ENCODE data around the gene NCBP3.

Gene NCBP3

DNA sequence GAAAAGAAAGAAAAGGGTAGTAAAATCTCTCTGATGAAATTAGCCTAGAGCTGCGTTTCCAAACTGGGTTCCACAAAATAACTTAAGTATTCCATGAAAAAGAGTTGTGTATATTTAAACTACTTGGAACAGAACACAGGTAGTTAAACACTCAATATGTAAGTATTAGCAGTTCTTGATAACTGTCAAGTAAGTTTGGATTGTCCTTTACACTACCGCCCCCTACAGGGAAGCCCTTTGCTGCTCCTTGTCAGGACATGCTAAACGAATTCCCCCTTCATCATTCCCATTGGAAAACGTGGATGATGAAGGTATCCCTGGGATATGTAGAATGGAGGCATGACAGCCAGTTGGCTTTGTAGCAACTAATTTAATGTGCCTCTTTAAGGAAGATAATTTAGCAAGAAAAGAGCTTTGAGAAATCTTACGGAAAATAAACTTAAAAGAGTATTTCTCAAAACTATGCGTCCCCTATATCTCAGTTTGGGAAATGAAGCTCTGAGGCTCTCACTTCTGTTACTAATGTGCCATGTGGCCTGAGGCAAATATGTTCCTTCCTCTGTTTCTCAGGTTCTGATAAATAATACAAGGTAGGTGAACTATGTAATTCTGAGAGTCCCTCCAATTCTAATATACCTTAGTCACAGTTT, 18.8 kb downstream of the NCBP3 start:
- Histone ChIP-seq H3K9me3 (ENCODE audit: control insufficient read depth, insufficient read depth, low read length) (no peaks in the 10 kb centered on the region), H3K9ac (ENCODE audit: low read depth, low read length) (no peak overlapping the region), H3K4me3 (ENCODE audit: low read depth, low read length) (no peak overlapping the region), H3K27ac (ENCODE audit: low read depth, low read length) (no peak overlapping the region), H3K4me1 (ENCODE audit: control insufficient read depth, insufficient read depth, low read length) (no peaks in the 10 kb centered on the region), H3K36me3 (ENCODE audit: control insufficient read depth, insufficient read depth, low read length) (peaks cover 80% of the 10 kb centered on the region), H3K27me3 (ENCODE audit: control insufficient read depth, insufficient read depth, low read length) (no peaks in the 10 kb centered on the region)

DNA sequence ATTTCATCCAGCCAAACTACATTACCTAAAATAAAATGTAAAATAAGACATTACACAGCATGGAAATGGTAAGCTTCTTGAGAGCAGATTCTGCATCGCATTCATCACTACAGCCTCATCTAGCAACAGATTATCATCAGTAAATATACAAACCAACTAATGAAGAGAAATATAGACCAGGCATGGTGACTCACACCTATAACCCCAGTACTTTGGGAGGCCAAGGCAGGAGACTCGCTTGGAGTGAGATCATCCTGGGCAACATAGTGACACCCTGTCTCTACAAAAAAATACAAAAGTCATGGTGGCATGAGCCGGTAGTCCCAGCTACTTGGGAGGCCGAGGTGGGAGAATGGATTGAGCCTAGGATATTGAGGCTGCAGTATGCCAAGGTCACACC, 19.9 kb downstream of the NCBP3 start:
- Histone ChIP-seq H3K4me3 (ENCODE audit: low read depth, low read length) (no peak overlapping the region), H3K4me1 (ENCODE audit: control insufficient read depth, insufficient read depth, low read length) (no peaks in the 10 kb centered on the region), H3K9ac (ENCODE audit: low read depth, low read length) (no peak overlapping the region), H3K27ac (ENCODE audit: low read depth, low read length) (no peak overlapping the region), H3K27me3 (ENCODE audit: control insufficient read depth, insufficient read depth, low read length) (no peaks in the 10 kb centered on the region), H3K9me3 (ENCODE audit: control insufficient read depth, insufficient read depth, low read length) (no peaks in the 10 kb centered on the region), H3K36me3 (ENCODE audit: control insufficient read depth, insufficient read depth, low read length) (peaks cover 82% of the 10 kb centered on the region)

DNA sequence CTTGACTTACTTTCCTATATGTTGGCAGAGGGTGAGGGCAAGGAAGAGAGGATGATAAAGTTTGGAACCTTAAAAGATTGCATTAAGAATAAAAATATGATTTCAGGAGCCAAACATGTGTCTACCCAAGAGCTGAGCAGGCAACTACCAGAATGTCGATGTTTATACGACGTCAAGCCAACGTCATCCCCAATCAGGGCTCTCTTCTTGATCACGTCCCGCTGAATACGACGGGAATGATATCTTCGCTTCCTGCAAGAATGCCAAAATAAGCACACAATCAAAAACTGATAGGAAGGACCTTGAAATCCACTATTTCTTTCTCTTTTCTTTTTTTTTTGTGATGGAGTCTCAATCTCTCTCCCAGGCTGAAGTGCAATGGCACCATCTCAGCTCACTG, 24.9 kb downstream of the NCBP3 start:
- H3K36me3 ChIP-seq (ENCODE audit: control insufficient read depth, insufficient read depth, low read length) = peaks cover 94% of the 10 kb centered on the region
- H3K4me1 ChIP-seq (ENCODE audit: control insufficient read depth, insufficient read depth, low read length) = no peaks in the 10 kb centered on the region
- no peak overlapping the region for H3K27ac ChIP-seq (ENCODE audit: low read depth, low read length)
- no peak overlapping the region for H3K9ac ChIP-seq (ENCODE audit: low read depth, low read length)
- H3K27me3 ChIP-seq (ENCODE audit: control insufficient read depth, insufficient read depth, low read length) = no peaks in the 10 kb centered on the region
- H3K9me3 ChIP-seq (ENCODE audit: control insufficient read depth, insufficient read depth, low read length) = no peaks in the 10 kb centered on the region
- H3K4me3 ChIP-seq (ENCODE audit: low read depth, low read length) = no peak overlapping the region

DNA sequence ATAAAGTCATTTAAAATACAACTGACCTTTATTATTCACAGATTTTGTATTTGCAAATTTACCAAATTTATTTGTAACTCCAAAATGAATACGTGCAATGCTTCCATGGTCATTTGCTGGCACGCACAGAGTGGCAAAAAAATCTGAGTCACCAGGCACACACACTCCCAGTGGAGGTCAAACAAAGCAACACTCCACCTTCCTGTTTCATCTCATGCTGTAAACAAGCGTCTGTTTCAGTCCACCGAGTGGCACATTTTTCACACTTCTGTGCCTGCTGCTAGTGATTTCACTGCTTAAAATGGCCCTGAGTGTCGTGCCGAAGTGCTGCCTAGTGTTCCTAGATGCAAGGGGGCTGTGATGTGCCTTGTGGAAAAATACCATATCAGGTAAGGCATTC, 27.3 kb downstream of the NCBP3 start:
- peaks cover 94% of the 10 kb centered on the region for H3K36me3 ChIP-seq (ENCODE audit: control insufficient read depth, insufficient read depth, low read length)
- no peaks in the 10 kb centered on the region for H3K27me3 ChIP-seq (ENCODE audit: control insufficient read depth, insufficient read depth, low read length)
- H3K4me1 ChIP-seq (ENCODE audit: control insufficient read depth, insufficient read depth, low read length) = no peaks in the 10 kb centered on the region
- no peak overlapping the region for H3K9ac ChIP-seq (ENCODE audit: low read depth, low read length)
- H3K4me3 ChIP-seq (ENCODE audit: low read depth, low read length) = no peak overlapping the region
- no peaks in the 10 kb centered on the region for H3K9me3 ChIP-seq (ENCODE audit: control insufficient read depth, insufficient read depth, low read length)
- H3K27ac ChIP-seq (ENCODE audit: low read depth, low read length) = no peak overlapping the region

DNA sequence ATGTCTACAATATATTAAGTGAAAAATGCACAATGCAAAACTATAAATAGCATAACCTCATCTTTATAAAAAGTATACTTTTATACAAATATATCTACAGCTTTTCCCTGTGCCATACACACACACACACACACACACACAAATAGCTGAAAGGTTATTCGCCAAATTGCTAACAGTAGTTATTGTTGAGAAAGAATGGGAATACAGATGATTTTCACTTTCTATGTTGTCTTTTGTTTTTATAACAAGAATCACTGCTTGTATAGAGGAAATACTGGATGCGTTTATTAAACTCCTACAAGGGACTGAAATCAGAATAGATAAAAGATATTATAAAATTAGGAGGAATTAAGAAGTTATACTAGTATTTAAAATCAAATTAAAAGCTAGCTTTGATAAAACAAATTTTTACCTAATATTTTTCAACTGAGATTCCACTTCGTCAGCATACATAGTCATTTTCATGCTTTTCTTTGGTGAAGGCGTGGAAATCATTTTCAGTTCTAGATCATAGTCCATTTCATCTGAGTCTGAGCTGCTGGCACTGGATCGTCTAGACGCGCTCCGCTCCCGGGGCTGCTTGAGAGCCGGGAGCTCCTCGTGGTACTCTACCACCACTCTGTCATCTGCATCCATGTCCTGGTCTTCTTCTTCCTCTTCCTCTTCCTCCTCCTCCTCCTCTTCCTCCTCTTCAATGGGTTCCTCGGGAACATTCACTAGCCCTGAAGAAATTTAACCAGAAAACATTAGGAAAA, 28.0 kb downstream of the NCBP3 start:
- peaks cover 95% of the 10 kb centered on the region for H3K36me3 ChIP-seq (ENCODE audit: control insufficient read depth, insufficient read depth, low read length)
- no peaks in the 10 kb centered on the region for H3K27me3 ChIP-seq (ENCODE audit: control insufficient read depth, insufficient read depth, low read length)
- H3K9me3 ChIP-seq (ENCODE audit: control insufficient read depth, insufficient read depth, low read length) = no peaks in the 10 kb centered on the region
- H3K4me3 ChIP-seq (ENCODE audit: low read depth, low read length) = no peak overlapping the region
- H3K27ac ChIP-seq (ENCODE audit: low read depth, low read length) = no peak overlapping the region
- H3K9ac ChIP-seq (ENCODE audit: low read depth, low read length) = no peak overlapping the region
- no peaks in the 10 kb centered on the region for H3K4me1 ChIP-seq (ENCODE audit: control insufficient read depth, insufficient read depth, low read length)

DNA sequence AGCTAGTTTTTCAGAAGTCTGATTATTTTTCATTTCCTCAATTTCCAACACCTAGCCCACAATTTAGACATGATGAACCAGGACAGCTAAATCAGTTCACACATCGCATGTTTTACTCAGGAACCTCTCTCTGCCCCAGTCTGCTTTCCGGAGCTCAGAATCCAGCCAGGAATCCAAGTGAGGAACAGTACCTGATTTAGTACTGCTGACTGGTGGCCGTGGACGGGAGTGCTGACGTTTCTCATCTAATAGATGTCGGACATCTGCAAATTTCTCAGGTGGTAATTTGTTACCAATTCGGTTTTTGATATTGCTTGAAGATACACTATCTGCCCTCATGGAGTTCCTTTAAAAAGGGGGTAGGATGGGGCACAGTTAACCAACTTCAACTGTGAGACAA, 30.1 kb downstream of the NCBP3 start:
- Histone ChIP-seq H3K4me3 (ENCODE audit: low read depth, low read length) (no peak overlapping the region), H3K27me3 (ENCODE audit: control insufficient read depth, insufficient read depth, low read length) (no peaks in the 10 kb centered on the region), H3K9ac (ENCODE audit: low read depth, low read length) (no peak overlapping the region), H3K9me3 (ENCODE audit: control insufficient read depth, insufficient read depth, low read length) (no peaks in the 10 kb centered on the region), H3K4me1 (ENCODE audit: control insufficient read depth, insufficient read depth, low read length) (no peaks in the 10 kb centered on the region), H3K27ac (ENCODE audit: low read depth, low read length) (no peak overlapping the region), H3K36me3 (ENCODE audit: control insufficient read depth, insufficient read depth, low read length) (peaks cover 96% of the 10 kb centered on the region)

DNA sequence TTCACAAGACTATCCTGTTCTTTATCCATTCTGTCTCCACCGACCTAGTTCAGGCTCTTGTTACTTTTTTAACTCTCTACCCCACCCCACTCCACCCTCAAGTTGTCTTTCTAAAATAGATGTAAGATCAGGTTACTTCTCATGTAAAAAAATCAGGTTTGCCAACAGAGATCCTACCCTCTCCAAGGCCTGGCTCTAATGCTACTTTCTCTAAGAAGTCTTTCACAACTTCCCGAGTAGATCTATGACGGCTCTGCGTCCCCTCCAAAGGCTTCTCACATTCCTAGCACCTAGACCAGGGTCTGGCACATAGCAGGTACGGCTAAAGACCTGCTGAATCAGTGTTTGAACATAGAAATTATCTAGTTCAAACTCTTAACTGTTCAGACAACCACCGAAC, 30.9 kb downstream of the NCBP3 start:
- no peak overlapping the region for H3K4me3 ChIP-seq (ENCODE audit: low read depth, low read length)
- H3K27ac ChIP-seq (ENCODE audit: low read depth, low read length) = no peak overlapping the region
- H3K27me3 ChIP-seq (ENCODE audit: control insufficient read depth, insufficient read depth, low read length) = no peaks in the 10 kb centered on the region
- no peak overlapping the region for H3K9ac ChIP-seq (ENCODE audit: low read depth, low read length)
- no peaks in the 10 kb centered on the region for H3K9me3 ChIP-seq (ENCODE audit: control insufficient read depth, insufficient read depth, low read length)
- H3K4me1 ChIP-seq (ENCODE audit: control insufficient read depth, insufficient read depth, low read length) = no peaks in the 10 kb centered on the region
- H3K36me3 ChIP-seq (ENCODE audit: control insufficient read depth, insufficient read depth, low read length) = peaks cover 96% of the 10 kb centered on the region

DNA sequence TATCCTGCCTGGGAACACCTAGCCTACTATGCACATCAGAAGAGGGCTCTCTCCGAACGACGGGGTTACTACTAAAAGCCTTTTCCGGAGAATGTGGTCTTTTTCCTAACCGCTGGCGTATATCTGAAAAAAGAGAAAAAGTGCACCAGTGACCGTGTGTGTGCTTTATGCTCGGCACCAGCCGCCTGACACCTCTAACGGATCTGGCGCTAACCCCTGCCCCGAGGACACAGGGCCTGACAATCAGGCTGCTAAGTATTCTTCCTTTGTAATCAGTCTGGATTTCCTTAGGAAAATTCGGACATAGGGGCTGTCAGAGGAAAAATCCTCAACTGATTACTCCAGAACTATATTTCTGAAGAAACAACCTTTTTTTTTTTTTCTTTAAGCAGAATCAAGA, 31.7 kb downstream of the NCBP3 start:
- Histone ChIP-seq H3K9ac (ENCODE audit: low read depth, low read length) (no peak overlapping the region), H3K36me3 (ENCODE audit: control insufficient read depth, insufficient read depth, low read length) (peaks cover 95% of the 10 kb centered on the region), H3K4me1 (ENCODE audit: control insufficient read depth, insufficient read depth, low read length) (no peaks in the 10 kb centered on the region), H3K27ac (ENCODE audit: low read depth, low read length) (no peak overlapping the region), H3K9me3 (ENCODE audit: control insufficient read depth, insufficient read depth, low read length) (no peaks in the 10 kb centered on the region), H3K4me3 (ENCODE audit: low read depth, low read length) (no peak overlapping the region), H3K27me3 (ENCODE audit: control insufficient read depth, insufficient read depth, low read length) (no peaks in the 10 kb centered on the region)

DNA sequence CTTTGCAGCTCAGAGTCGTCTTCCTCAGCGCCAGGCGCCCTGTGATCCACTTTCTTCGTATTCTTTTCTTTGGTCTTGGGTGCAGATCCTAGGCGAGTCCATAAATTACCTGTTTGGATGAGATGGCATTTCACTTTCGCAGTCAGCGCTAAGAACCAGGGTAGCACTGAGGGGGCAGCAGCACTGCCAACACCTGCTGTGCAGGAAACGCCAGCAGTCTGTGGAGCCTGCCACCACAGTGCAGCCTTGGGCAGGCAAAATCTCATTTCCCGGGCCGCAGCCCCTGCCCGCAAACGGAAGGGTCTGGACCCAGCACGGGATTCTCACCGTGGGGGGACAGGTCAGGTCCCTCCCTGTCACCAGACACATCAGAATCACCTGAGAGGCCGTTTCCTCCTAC, 32.9 kb downstream of the NCBP3 start:
- Histone ChIP-seq H3K27me3 (ENCODE audit: control insufficient read depth, insufficient read depth, low read length) (no peaks in the 10 kb centered on the region), H3K4me3 (ENCODE audit: low read depth, low read length) (no peak overlapping the region), H3K27ac (ENCODE audit: low read depth, low read length) (no peak overlapping the region), H3K4me1 (ENCODE audit: control insufficient read depth, insufficient read depth, low read length) (no peaks in the 10 kb centered on the region), H3K9me3 (ENCODE audit: control insufficient read depth, insufficient read depth, low read length) (no peaks in the 10 kb centered on the region), H3K36me3 (ENCODE audit: control insufficient read depth, insufficient read depth, low read length) (peaks cover 95% of the 10 kb centered on the region), H3K9ac (ENCODE audit: low read depth, low read length) (no peak overlapping the region)

DNA sequence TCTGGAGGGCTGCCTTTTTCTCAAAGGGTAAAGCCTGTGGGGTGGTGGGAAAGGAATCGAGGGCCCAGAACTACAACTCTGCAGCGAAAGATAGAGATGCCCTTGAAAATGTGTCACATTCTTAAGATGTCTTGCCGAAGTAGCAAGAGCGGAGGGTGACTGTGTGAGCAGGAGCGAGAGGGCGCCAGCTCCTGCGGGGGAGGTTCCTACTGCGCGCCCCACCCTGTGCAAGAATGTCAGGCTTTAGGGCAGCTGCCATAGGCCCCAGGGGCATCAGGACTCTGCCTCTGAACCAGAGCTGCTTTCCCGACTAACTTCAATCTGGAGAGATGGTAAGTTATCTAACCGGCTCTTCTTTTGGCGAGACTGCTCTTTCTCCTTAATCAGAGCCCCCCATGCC, 33.3 kb downstream of the NCBP3 start:
- Histone ChIP-seq H3K4me1 (ENCODE audit: control insufficient read depth, insufficient read depth, low read length) (no peaks in the 10 kb centered on the region), H3K27ac (ENCODE audit: low read depth, low read length) (no peak overlapping the region), H3K9me3 (ENCODE audit: control insufficient read depth, insufficient read depth, low read length) (no peaks in the 10 kb centered on the region), H3K27me3 (ENCODE audit: control insufficient read depth, insufficient read depth, low read length) (no peaks in the 10 kb centered on the region), H3K4me3 (ENCODE audit: low read depth, low read length) (no peak overlapping the region), H3K9ac (ENCODE audit: low read depth, low read length) (no peak overlapping the region), H3K36me3 (ENCODE audit: control insufficient read depth, insufficient read depth, low read length) (peaks cover 95% of the 10 kb centered on the region)

DNA sequence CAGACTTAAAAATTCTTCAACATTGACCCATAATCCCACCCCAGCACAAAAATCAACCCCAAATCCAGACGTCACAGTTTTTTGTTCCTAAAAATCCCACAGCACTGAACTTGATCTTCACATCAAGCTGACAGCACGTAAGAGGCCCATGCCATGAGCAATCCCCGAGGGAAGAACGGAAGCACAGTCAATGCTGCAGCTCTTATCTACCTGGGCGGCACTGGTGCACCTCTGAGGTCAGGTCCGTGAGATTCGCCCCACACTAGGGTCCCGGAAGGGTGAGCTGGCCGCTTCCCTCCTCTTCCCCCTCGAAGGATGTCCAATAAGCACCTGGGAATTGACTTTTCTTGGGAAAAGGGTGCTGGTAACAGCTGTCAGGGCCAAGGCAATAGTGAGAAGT, 33.8 kb downstream of the NCBP3 start:
- Histone ChIP-seq H3K9ac (ENCODE audit: low read depth, low read length) (no peak overlapping the region), H3K27me3 (ENCODE audit: control insufficient read depth, insufficient read depth, low read length) (no peaks in the 10 kb centered on the region), H3K36me3 (ENCODE audit: control insufficient read depth, insufficient read depth, low read length) (peaks cover 97% of the 10 kb centered on the region), H3K4me1 (ENCODE audit: control insufficient read depth, insufficient read depth, low read length) (no peaks in the 10 kb centered on the region), H3K9me3 (ENCODE audit: control insufficient read depth, insufficient read depth, low read length) (no peaks in the 10 kb centered on the region), H3K27ac (ENCODE audit: low read depth, low read length) (no peak overlapping the region), H3K4me3 (ENCODE audit: low read depth, low read length) (no peak overlapping the region)

Data from HUES48 (cell line).